HepG2 (cell line): Measurements from ENCODE around the gene PTPA. TPM values are rescaled to one million over a fixed set of nuclear protein-coding genes. Genes with fewer than 3 reads are reported as not detected.

Experiments
- AGO2 ChIP-seq: fragments of 200-400 bp; formaldehyde crosslinking; optimal IDR thresholded peaks from 2 replicates; pipeline ENCODE3; 2017; ENCODE audit warnings: mild to moderate bottlenecking, low read depth, low read length, moderate library complexity
- BRF2 ChIP-seq: sonication (generic); formaldehyde crosslinking; IDR thresholded peaks from 2 replicates; pipeline ENCODE4 v1.8.1; 2022; ENCODE audit warnings: mild to moderate bottlenecking, missing genetic modification reagents
- E2F1 ChIP-seq: sonication (generic); formaldehyde crosslinking; IDR thresholded peaks from 2 replicates; pipeline ENCODE4 v1.5.0; 2020; ENCODE audit warnings: missing genetic modification reagents
- ESRRA ChIP-seq: sonication (generic); formaldehyde crosslinking; IDR thresholded peaks from 2 replicates; pipeline ENCODE4 v1.5.1; 2020; ENCODE audit warnings: mild to moderate bottlenecking, low read depth, missing genetic modification reagents
- FIP1L1 ChIP-seq: fragments of 200-400 bp; formaldehyde crosslinking; IDR thresholded peaks from 2 replicates; pipeline ENCODE4 v1.6.1; 2018; ENCODE audit warnings: low read depth, mild to moderate bottlenecking, low read length, moderate library complexity, borderline replicate concordance; ENCODE audit not compliant: insufficient read depth
- HINFP ChIP-seq: sonication (generic); formaldehyde crosslinking; IDR thresholded peaks from 2 replicates; pipeline ENCODE4 v1.4.0; 2020; ENCODE audit warnings: low read depth, mild to moderate bottlenecking, missing genetic modification reagents
- RERE ChIP-seq: IDR thresholded peaks from 2 replicates; pipeline ENCODE4 v1.6.1; 2016; ENCODE audit warnings: low read depth, missing genetic modification reagents, missing compliant biosample characterization
- SMARCC2 ChIP-seq: fragments of 450-650 bp; IDR thresholded peaks from 2 replicates; pipeline ENCODE4 v1.6.1; 2017; ENCODE audit warnings: antibody characterized with exemption, mild to moderate bottlenecking
- THAP8 ChIP-seq: sonication (generic); formaldehyde crosslinking; IDR thresholded peaks from 2 replicates; pipeline ENCODE4 v1.5.1; 2020; ENCODE audit warnings: missing genetic modification reagents, mild to moderate bottlenecking, borderline replicate concordance
- ZNF263 ChIP-seq: sonication (generic); formaldehyde crosslinking; IDR thresholded peaks from 2 replicates; pipeline ENCODE4 v1.4.0; 2020; ENCODE audit warnings: missing genetic modification reagents
- ZNF563 ChIP-seq: sonication (generic); formaldehyde crosslinking; IDR thresholded peaks from 2 replicates; pipeline ENCODE4 v1.8.0; 2022; ENCODE audit warnings: mild to moderate bottlenecking, moderate library complexity, missing genetic modification reagents
- ZNF782 ChIP-seq: sonication (generic); formaldehyde crosslinking; IDR thresholded peaks from 2 replicates; pipeline ENCODE4 v1.4.0; 2020; ENCODE audit warnings: missing genetic modification reagents, mild to moderate bottlenecking, borderline replicate concordance
- ZNF788 ChIP-seq: sonication (generic); formaldehyde crosslinking; IDR thresholded peaks from 2 replicates; pipeline ENCODE4 v1.5.0; 2020; ENCODE audit warnings: mild to moderate bottlenecking, missing genetic modification reagents, borderline replicate concordance
- polyA plus RNA-seq, 8 experiments: library from polyadenylated mRNA; depleted of rRNA in 3 of 8; stranded (reverse) in 7 of 8; unstranded in 1 of 8; fragments of >200 nt; fragmentation: Illumina TruSeq in 4 of 8; extraction: Trizol in 4 of 8; gene quantifications; 2 replicates each; pipeline versions ENCODE4 v1.2.1 to v1.2.3, GENCODE V29; 2011 to 2016; ENCODE audit warnings: low read depth in 4 of 8, missing spikeins in 1 of 8, mixed read lengths in 1 of 8; ENCODE audit not compliant: insufficient read depth in 1 of 8
- total RNA-seq, 5 experiments: library from RNA; depleted of rRNA; stranded (reverse); fragments of >200 nt; fragmentation: Illumina TruSeq; extraction: Trizol; gene quantifications; 2 replicates each; pipeline ENCODE4 v1.2.3, GENCODE V29; 2016; ENCODE audit warnings: low read depth in 1 of 5

Gene PTPA
- total and polyA plus RNA-seq, 2 of the 13 experiments (the other 11 are each of a cell fraction or from before 2014, with no cell fraction given): 79.3 to 105 TPM

GRCh38 chr9:129175825-129176633, 64.8 kb downstream of the PTPA start (continued):
- TF ChIP-seq RERE (CRISPR knock-in tag) (0 out of 2 replicates have a peak, but pooled peaks have one; percentile 20), AGO2 (peak; percentile 58), FIP1L1 (no peak), ZNF788 (CRISPR knock-in tag) (peak; percentile 53; the same call in 1 of the 2 replicates), THAP8 (CRISPR knock-in tag) (no peak), ZNF563 (peak; percentile 61; the same call in 1 of the 2 replicates), SMARCC2 (no peak), ESRRA (CRISPR knock-in tag) (no peak), ZNF263 (0 out of 2 replicates have a peak, but pooled peaks have one; percentile 44), HINFP (CRISPR knock-in tag) (peak; percentile 100), ZNF782 (CRISPR knock-in tag) (no peak), BRF2 (CRISPR knock-in tag) (no peak), E2F1 (CRISPR knock-in tag) (no peak)
